CD4-positive, alpha-beta T cell treated with Interleukin-15 for 4 hours (primary cell): ENCODE results near the gene ZSCAN18.
"Not testable (repeated sequence)": the region's sequence is repeated elsewhere in the genome, so short reads cannot be mapped to it uniquely, and the experiment has no call there.

ENCODE experiments used
- DNase-seq: peaks from one replicate; pipeline ENCODE4 v3.0.0-alpha.2; 2020; ENCODE audit warnings: low spot score

ZSCAN18 gene

GRCh38 chr19:58097781-58098681, at the start of gene ZSCAN18:
Gene ZSCAN18, minus strand, starts transcription at chr19:58098231. Its CDS starts 7,964 bp downstream, at chr19:58090267.
- DNase-seq, result peak; percentile 97

GRCh38 chr19:58147475-58147874, 49.4 kb upstream of the ZSCAN18 start:
- not testable (repeated sequence) for DNase-seq

GRCh38 chr19:58145849-58146248, 47.8 kb upstream of the ZSCAN18 start:
- DNase-seq, result no peak

- DNase-seq, result no peak
Observed at GRCh38 chr19:58134244-58134643, 36.2 kb upstream of the ZSCAN18 start.

- no peak for DNase-seq
Observed at GRCh38 chr19:58129284-58129683, 31.3 kb upstream of the ZSCAN18 start.

GRCh38 chr19:58128041-58128685, 30.1 kb upstream of the ZSCAN18 start:
- no peak for DNase-seq

- DNase-seq, result no peak
Observed at GRCh38 chr19:58123354-58123753, 25.3 kb upstream of the ZSCAN18 start.

- DNase-seq, result no peak
Observed at GRCh38 chr19:58118979-58119733, 21.1 kb upstream of the ZSCAN18 start.

GRCh38 chr19:58117841-58118575, 20.0 kb upstream of the ZSCAN18 start:
- DNase-seq, result no peak

- DNase-seq, result no peak
Observed at GRCh38 chr19:58108546-58108817, 10.5 kb upstream of the ZSCAN18 start.

- DNase-seq, result no peak
Observed at GRCh38 chr19:58107778-58108545, 9.9 kb upstream of the ZSCAN18 start.

GRCh38 chr19:58098682-58098998, 609 bp upstream of the ZSCAN18 start:
- no peak for DNase-seq

- no peak for DNase-seq
Observed at GRCh38 chr19:58097349-58097748, 682 bp downstream of the ZSCAN18 start.

- no peak for DNase-seq
Observed at GRCh38 chr19:58096884-58097283, 1.1 kb downstream of the ZSCAN18 start.

GRCh38 chr19:58095328-58095727, 2.7 kb downstream of the ZSCAN18 start:
- no peak for DNase-seq

- DNase-seq, result no peak
Observed at GRCh38 chr19:58093071-58093470, 5.0 kb downstream of the ZSCAN18 start.

GRCh38 chr19:58091251-58091995, 6.6 kb downstream of the ZSCAN18 start:
- no peak for DNase-seq

- no peak for DNase-seq
Observed at GRCh38 chr19:58089846-58090245, 8.2 kb downstream of the ZSCAN18 start.

GRCh38 chr19:58088521-58089052, 9.4 kb downstream of the ZSCAN18 start:
- no peak for DNase-seq
